MM.1S (cell line): ENCODE measurements around the gene C6orf136.
A peak's percentile ranks its signal among the peaks of the same experiment; 100 is the strongest.

ENCODE experiments used
- DNase-seq: peaks from one replicate; pipeline ENCODE4 v3.0.0-alpha.2; 2015
- H2AFZ ChIP-seq: fragments of 300-600 bp; sonication (generic); 2 replicates; pipeline ENCODE4 v1.6.0; 2016; ENCODE audit warnings: antibody characterized with exemption, low read length
- H3F3A ChIP-seq: fragments of 300-600 bp; sonication (generic); 2 replicates; pipeline ENCODE4 v1.6.1; 2016; ENCODE audit warnings: mild to moderate bottlenecking, antibody characterized with exemption, low read length, moderate library complexity, mixed read lengths; ENCODE audit not compliant: insufficient read depth
- H3K27ac ChIP-seq: fragments of 300-600 bp; sonication (generic); 2 replicates; pipeline ENCODE4 v1.5.1; 2016; ENCODE audit warnings: mild to moderate bottlenecking, low read length
- H3K27me3 ChIP-seq: fragments of 300-600 bp; sonication (generic); replicated peaks from 2 replicates; pipeline ENCODE4 v1.6.0; 2016; ENCODE audit warnings: low read length; ENCODE audit not compliant: insufficient read depth
- H3K36me3 ChIP-seq: fragments of 300-600 bp; sonication (generic); replicated peaks from 2 replicates; pipeline ENCODE4 v1.6.1; 2016; ENCODE audit warnings: mild to moderate bottlenecking, low read length, mixed read lengths; ENCODE audit not compliant: insufficient read depth
- H3K4me1 ChIP-seq: fragments of 300-600 bp; sonication (generic); 2 replicates; pipeline ENCODE4 v1.6.1; 2016; ENCODE audit warnings: low read length, mixed read lengths
- H3K4me2 ChIP-seq: fragments of 300-600 bp; sonication (generic); 2 replicates; pipeline ENCODE4 v1.6.0; 2016; ENCODE audit warnings: low read depth, low read length
- H3K4me3 ChIP-seq: fragments of 300-600 bp; sonication (generic); 2 replicates; pipeline ENCODE4 v1.5.1; 2016; ENCODE audit warnings: low read length, mixed read lengths
- H3K79me2 ChIP-seq: fragments of 300-600 bp; sonication (generic); 2 replicates; pipeline ENCODE4 v1.6.1; 2016; ENCODE audit warnings: mixed run types, low read length, mixed read lengths
- H3K9ac ChIP-seq: fragments of 300-600 bp; sonication (generic); 2 replicates; pipeline ENCODE4 v1.6.1; 2016; ENCODE audit warnings: low read length, mixed read lengths
- H3K9me2 ChIP-seq: fragments of 300-600 bp; sonication (generic); replicated peaks from 2 replicates; pipeline ENCODE4 v1.6.1; 2016; ENCODE audit warnings: mild to moderate bottlenecking, low read length, mixed read lengths; ENCODE audit not compliant: insufficient read depth
- H3K9me3 ChIP-seq: fragments of 300-600 bp; sonication (generic); replicated peaks from 2 replicates; pipeline ENCODE4 v1.6.1; 2016; ENCODE audit warnings: mild to moderate bottlenecking, low read length, mixed read lengths; ENCODE audit not compliant: insufficient read depth
- H4K20me1 ChIP-seq: fragments of 300-600 bp; sonication (generic); 2 replicates; pipeline ENCODE4 v1.6.1; 2016; ENCODE audit warnings: mild to moderate bottlenecking, low read length, moderate library complexity, mixed read lengths; ENCODE audit not compliant: insufficient read depth
- EZH2 ChIP-seq: fragments of 300-600 bp; sonication (generic); optimal IDR thresholded peaks from 2 replicates; pipeline ENCODE3; 2017; ENCODE audit warnings: low read depth, mild to moderate bottlenecking, antibody characterized with exemption, low read length, mixed read lengths
- EZH2phosphoT487 ChIP-seq: fragments of 300-600 bp; sonication (generic); IDR thresholded peaks from 2 replicates; pipeline ENCODE4 v1.6.1; 2018; ENCODE audit warnings: antibody characterized with exemption, low read length
- TF ChIP-seq, protein P1 (sequence below): fragments of 300-600 bp; sonication (generic); IDR thresholded peaks from 2 replicates; pipeline ENCODE4 v1.5.1; 2016; ENCODE audit warnings: antibody characterized with exemption, low read length, mixed read lengths

C6orf136 gene

DNA sequence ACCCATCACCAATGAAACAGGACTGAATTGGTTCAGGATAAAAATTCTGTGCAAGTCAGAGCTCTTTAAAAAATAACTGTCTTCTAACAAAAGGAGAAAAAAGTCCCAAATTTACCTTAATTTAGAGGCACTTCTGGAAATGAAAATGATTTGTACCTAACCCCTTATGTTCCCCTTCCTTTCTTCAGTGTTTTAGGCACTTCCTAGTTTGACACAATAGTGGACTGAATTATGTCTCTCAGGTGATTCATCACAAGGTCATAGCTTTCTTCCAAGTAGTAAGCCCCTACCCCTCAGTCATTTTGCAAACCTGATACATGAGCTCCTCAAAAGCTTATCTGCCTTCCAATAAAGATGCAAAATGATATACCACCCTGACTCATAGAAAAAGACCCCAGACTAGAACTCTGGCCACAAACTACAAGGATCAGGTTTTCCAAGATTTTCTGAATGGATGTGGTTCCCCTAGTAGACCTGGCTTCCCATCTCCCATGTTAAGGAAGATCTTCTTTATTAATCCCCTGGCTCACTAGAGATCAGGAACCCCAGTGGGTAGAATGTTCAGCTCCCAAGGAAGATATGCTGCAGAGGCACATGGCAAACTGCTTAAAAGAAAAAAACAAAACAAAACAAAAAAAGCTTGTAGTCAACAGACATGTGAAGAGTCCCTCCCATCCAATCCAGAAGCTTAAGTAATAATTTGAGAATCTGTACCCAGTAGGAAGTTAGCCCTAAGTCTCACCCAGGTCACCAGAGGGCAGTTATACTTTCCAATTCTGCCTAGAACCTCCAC, 33.5 kb upstream of the C6orf136 start:
- H3K4me2 ChIP-seq, result no peak overlapping the region
- H3K36me3 ChIP-seq, result peaks cover 16% of the 10 kb centered on the region; the same call in 1 of the 2 replicates

DNA sequence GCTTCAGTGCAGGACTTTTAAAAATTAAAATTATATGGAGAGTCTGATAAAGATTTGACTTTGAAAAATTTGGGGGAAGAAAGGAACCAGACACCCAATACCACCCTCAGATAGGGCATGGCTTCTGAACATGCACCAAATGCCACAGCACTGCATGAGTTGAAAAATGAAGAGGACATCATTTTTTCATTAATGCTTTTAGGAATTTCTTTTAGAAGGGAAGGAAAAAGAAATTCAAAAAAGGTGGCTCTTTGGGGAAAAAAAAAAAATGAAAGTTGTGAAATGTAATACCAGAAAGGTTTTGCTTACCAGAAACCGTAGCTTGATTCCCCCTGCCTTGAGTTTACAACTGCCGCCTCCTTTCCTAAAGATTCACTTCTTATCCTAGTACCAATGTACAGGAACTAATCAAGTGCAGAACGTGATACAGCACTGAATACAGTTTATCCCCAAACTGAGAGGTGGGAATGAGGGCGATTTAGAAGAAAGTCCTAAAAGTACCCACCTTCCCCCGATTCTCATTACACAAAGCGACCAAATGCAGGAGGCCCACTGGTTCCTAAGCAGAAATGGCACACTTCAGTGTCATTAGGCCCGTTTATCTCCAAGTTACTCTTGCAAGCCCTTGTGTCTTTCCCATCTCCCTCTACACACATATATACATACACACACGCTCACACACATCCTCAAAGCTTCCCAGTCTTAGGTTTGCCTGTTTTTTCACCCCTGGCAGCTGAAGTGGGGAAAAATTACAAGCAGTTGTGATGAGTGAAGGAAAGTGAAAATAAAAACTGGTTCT, 32.7 kb upstream of the C6orf136 start:
- no peak for DNase-seq
- no peaks in the 10 kb centered on the region; the same call in 1 of the 2 replicates for H4K20me1 ChIP-seq
- H3K36me3 ChIP-seq, result peaks cover 13% of the 10 kb centered on the region; the same call in 1 of the 2 replicates
- H3K9ac ChIP-seq, result peak overlapping the region; percentile 35; the same call in 1 of the 2 replicates
- H3K9me2 ChIP-seq, result no peaks in the 10 kb centered on the region
- H3K27ac ChIP-seq, result peak overlapping the region; percentile 96; the same call in 1 of the 2 replicates
- TF ChIP-seq EZH2 (no peak), EZH2phosphoT487 (no peak)
- TF ChIP-seq, protein P1, sequence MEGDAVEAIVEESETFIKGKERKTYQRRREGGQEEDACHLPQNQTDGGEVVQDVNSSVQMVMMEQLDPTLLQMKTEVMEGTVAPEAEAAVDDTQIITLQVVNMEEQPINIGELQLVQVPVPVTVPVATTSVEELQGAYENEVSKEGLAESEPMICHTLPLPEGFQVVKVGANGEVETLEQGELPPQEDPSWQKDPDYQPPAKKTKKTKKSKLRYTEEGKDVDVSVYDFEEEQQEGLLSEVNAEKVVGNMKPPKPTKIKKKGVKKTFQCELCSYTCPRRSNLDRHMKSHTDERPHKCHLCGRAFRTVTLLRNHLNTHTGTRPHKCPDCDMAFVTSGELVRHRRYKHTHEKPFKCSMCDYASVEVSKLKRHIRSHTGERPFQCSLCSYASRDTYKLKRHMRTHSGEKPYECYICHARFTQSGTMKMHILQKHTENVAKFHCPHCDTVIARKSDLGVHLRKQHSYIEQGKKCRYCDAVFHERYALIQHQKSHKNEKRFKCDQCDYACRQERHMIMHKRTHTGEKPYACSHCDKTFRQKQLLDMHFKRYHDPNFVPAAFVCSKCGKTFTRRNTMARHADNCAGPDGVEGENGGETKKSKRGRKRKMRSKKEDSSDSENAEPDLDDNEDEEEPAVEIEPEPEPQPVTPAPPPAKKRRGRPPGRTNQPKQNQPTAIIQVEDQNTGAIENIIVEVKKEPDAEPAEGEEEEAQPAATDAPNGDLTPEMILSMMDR, result no peak
- H3K27me3 ChIP-seq, result no peaks in the 10 kb centered on the region
- H2AFZ ChIP-seq, result no peak overlapping the region
- H3K79me2 ChIP-seq, result peaks cover 87% of the 10 kb centered on the region
- H3K4me3 ChIP-seq, result peak overlapping the region; percentile 20; the same call in 1 of the 2 replicates
- no peaks in the 10 kb centered on the region for H3K9me3 ChIP-seq
- peaks cover 8% of the 10 kb centered on the region; the same call in 1 of the 2 replicates for H3K4me1 ChIP-seq
- H3K4me2 ChIP-seq, result peak overlapping the region; percentile 74
- peaks cover 37% of the 10 kb centered on the region for H3F3A ChIP-seq

More for the DNA sequence above, 33.5 kb upstream of the C6orf136 start:
- H3K79me2 ChIP-seq, result peaks cover 87% of the 10 kb centered on the region
- no peak overlapping the region for H3K27ac ChIP-seq
- no peaks in the 10 kb centered on the region for H3K9me3 ChIP-seq
- H3K9ac ChIP-seq, result no peak overlapping the region; the same call in 1 of the 2 replicates
- TF ChIP-seq EZH2phosphoT487, result no peak
- no peak for TF ChIP-seq EZH2
- TF ChIP-seq, protein P1, result no peak
- no peaks in the 10 kb centered on the region for H3K27me3 ChIP-seq
- H3K9me2 ChIP-seq, result no peaks in the 10 kb centered on the region
- no peaks in the 10 kb centered on the region; the same call in 1 of the 2 replicates for H4K20me1 ChIP-seq
- no peak overlapping the region for H2AFZ ChIP-seq
- no peak for DNase-seq
- no peak overlapping the region for H3K4me3 ChIP-seq
- H3K4me1 ChIP-seq, result peaks cover 8% of the 10 kb centered on the region; the same call in 1 of the 2 replicates
- peaks cover 37% of the 10 kb centered on the region for H3F3A ChIP-seq

DNA sequence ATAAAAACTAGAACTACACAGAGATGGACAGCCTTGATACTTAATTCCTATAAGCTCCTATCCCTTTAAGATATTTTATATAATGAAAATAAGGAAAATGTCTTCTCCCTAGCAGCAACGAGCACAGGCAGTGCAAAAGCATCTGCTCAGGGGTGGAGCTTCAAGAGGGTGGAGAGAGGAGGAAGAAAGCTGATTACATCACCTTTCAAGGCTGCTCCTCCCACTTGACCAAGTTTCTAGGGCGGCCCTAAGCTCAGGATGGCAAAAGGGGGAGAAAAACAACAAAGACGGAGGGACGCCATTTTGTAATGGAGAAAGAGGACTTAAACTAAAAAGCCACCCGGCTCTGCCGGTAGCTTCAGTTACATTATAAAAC, 32.1 kb upstream of the C6orf136 start:
- peak overlapping the region; percentile 74 for H3K4me2 ChIP-seq
- peak; percentile 94 for DNase-seq
- H3F3A ChIP-seq, result peaks cover 37% of the 10 kb centered on the region
- H3K4me1 ChIP-seq, result peaks cover 8% of the 10 kb centered on the region; the same call in 1 of the 2 replicates
- no peaks in the 10 kb centered on the region for H3K9me2 ChIP-seq
- peak overlapping the region; percentile 100 for H3K9ac ChIP-seq
- H2AFZ ChIP-seq, result no peak overlapping the region
- peaks cover 11% of the 10 kb centered on the region; the same call in 1 of the 2 replicates for H3K36me3 ChIP-seq
- H3K4me3 ChIP-seq, result peak overlapping the region; percentile 95
- H3K79me2 ChIP-seq, result peaks cover 87% of the 10 kb centered on the region
- TF ChIP-seq, protein P1, result no peak
- TF ChIP-seq EZH2phosphoT487, result no peak
- TF ChIP-seq EZH2, result no peak
- H3K27ac ChIP-seq, result peak overlapping the region; percentile 96
- no peaks in the 10 kb centered on the region; the same call in 1 of the 2 replicates for H4K20me1 ChIP-seq
- H3K9me3 ChIP-seq, result no peaks in the 10 kb centered on the region
- H3K27me3 ChIP-seq, result no peaks in the 10 kb centered on the region
